OCI-LY3 (cell line): Measurements from ENCODE around the gene MED6.

Source experiments
- CTCF ChIP-seq: fragments of 200-600, 300-600 bp; sonication (generic); IDR thresholded peaks from 2 replicates; pipeline ENCODE4 v1.5.1; 2014; ENCODE audit warnings: antibody characterized with exemption, low read length, low read depth
- EZH2phosphoT487 ChIP-seq: fragments of 200-600 bp; shearing (Covaris generic); IDR thresholded peaks from 2 replicates; pipeline ENCODE4 v1.6.1; 2018; ENCODE audit warnings: antibody characterized with exemption, mixed run types, low read depth

- no peak for TF ChIP-seq EZH2phosphoT487
- no peak for TF ChIP-seq CTCF
Measured at GRCh38 chr14:70600382-70601157, at the start of gene MED6.
